HG03097 (cell line): ENCODE results near the gene SERPINB11.
"Not testable (repeated sequence)": the region's sequence is repeated elsewhere in the genome, so short reads cannot be mapped to it uniquely, and the experiment has no call there.

Source experiments
- ATAC-seq: cut with Tn5 transposase; IDR thresholded peaks from one replicate; pipeline ENCODE4 v1.9.1; 2021; ENCODE audit not compliant: unreplicated experiment, low FRiP score

SERPINB11 gene

GRCh38 chr18:63702660-63703059, at the start of gene SERPINB11:
Gene SERPINB11, plus strand, starts transcription at chr18:63702960. Its CDS starts 7,234 bp downstream, at chr18:63710194.
- no peak for ATAC-seq

DNA sequence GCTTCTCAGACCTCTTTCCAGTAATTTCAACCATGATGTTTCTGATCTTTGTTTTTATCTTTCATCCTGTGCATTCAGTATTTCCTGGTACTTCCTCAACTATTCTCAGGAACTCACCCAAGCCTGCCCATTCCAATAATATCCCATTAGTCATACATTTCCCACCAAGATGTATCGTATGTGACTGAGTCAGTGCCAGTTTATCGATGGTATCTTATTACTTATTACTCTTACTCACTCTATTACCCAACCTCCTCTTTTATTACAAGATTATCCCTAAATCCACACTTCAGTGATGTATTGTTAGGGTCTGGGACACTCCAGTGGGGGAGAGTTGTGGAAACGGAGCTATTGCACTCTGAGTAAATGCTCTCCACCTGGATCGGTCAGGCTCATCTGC, 43.8 kb upstream of the SERPINB11 start:
- not testable (repeated sequence) for ATAC-seq

GRCh38 chr18:63661750-63662149, 41.0 kb upstream of the SERPINB11 start, which contains the start of gene SERPINB3:
Gene SERPINB3, minus strand, starts transcription at chr18:63661893. Its CDS starts 677 bp downstream, at chr18:63661216.
- ATAC-seq, result not testable (repeated sequence)

GRCh38 chr18:63664571-63664970, 38.2 kb upstream of the SERPINB11 start:
- no peak for ATAC-seq

GRCh38 chr18:63676526-63677323, 26.0 kb upstream of the SERPINB11 start:
- no peak for ATAC-seq

DNA sequence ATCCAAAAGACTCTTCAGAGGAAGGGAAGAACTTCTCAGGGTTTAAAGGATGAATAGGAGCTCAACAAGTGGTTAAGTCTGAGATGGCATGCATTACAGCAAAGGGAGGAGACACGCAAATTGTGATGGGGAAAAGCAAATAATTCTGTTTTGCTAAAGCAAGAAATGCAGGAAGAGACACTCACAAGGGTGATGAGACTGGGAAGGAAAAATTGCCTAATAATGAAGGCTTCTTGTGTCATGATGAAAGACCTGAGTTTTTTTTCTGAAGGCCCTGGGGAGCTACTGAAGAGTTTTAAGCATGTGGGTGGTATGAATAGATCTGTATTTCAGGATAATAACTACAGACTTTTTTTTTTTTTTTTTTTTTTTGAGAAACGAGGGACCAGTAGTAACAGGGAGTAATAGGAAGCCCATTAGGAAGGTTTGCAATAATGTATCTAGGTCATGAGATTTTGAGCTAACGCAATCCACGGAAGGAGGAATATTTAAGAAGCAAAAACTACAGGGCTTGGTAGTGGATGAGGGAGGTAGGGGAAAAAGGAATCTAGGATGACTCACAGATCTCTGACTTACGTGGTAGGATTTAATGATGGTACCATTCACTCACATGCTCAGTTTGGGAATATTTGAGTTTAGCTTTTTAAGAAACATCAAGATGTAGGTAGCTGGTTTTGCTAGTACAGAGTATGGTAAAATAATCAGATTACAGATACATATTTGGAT, 25.1 kb upstream of the SERPINB11 start:
- no peak for ATAC-seq

DNA sequence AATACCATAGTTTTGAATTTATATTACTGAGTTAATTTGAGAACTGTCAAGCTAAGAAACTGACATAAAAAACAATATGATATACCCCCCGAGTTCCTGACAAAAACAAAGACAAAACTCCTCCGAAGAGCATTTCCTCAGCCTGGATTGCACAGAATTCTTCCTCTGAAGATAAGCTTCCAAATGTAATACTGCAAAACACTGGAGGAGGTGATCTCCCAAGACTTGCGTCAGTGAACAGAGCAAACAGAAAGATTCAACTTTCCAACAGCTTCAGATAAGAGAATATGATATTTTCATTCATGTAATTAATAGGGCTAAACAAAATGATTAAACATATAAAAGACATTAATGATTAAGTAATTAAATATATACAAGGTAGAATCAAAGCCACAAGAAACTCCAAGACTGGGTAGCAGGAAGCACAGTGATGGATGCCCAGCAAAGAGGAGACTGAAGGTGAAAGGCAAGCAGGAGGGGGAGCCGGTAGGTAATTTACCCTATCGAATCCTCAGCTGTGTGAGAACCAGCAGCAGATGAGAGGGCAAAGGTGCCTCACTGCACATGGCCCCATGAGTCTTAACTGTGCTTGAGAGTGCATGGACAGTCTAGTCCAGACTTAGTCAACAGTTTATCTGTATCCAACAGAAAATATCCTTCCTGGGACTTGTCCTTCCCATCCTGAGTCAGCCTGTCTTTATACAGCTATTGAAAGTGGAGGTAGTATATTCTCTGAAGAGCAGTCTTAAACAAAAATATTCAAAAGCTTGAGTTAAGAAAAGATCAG, 22.7 kb upstream of the SERPINB11 start:
- ATAC-seq, result no peak

DNA sequence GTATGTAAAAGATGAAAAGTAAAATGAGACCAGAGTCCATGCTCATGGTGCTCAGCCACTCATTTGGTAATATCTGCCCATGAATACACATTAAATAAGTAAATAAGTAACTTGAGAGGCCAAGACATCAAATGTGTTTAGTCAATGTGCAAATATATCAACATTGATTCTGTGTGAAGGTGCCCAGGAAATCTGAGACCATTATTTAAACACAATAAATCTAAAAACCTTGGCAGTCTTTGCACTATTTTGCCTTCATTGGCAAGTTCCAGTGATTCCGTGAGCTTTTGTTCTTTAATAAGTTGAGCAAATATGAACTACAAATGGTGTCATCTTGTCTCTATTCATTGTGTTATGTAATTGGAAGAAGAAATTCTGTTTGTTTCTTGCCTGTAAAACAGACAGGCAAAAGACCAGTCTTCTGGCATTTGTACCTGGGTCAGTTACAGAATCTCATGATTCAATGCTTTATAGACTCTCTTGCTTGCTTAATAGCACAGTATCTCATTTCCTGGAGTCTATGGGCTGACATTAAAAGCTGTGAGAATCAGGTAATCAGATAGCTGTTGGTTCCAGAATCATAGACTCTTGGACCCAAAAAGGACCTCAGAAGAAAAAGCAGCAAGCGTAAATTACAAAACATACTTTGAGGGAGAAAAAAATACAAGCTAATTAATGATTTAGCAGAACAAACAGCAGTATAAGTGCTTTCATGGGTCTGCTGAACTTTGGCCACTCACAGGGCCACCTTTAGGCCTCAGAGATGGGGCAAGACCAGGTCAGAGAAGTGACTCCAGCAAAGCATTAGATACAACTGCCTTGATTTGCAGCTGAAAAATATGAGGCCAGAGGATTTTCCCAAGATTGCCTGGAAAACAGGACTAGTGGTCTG, 21.1 kb upstream of the SERPINB11 start:
- no peak for ATAC-seq

GRCh38 chr18:63683152-63683551, 19.6 kb upstream of the SERPINB11 start:
- no peak for ATAC-seq

- no peak for ATAC-seq
These were observed 18.9 kb upstream of the SERPINB11 start for GRCh38 chr18:63683890-63684289.

GRCh38 chr18:63684718-63685117, 18.0 kb upstream of the SERPINB11 start:
- no peak for ATAC-seq

DNA sequence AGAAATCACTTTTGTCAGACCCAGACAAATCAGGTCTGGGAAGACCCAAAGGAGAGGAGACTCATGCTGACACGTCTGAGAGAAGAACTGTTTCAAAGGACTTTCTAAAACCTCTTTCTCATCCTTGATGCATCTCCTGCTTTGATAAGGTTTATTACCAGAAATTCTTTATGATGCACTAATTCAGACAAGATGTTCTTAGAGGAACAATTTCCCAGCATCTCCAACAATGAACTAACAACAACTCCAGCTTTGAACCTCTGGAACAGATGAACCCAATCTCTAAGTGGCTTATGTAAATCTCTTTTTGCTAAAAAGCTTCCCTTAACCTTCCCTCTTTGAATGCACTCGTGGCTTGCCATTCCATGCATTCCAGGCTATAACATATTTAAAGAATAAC, 15.9 kb upstream of the SERPINB11 start:
- no peak for ATAC-seq

DNA sequence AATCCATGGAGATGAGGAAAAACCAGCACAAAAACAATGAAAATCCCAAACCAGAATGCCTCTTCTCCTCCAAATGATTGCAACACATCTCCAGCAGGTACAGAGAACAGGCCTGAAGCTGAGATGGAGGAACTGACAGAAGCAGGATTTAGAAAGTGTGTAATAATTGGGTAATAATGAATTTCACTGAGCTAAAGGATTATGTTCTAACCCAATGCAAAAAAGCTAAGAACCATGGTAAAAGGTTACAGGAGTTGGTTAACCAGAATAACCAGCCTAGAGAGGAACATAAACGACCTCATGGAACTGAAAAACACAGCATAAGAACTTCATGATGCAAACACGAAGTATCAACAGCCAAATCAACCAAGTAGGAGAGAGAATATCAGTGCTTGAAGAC, 13.7 kb upstream of the SERPINB11 start:
- no peak for ATAC-seq

DNA sequence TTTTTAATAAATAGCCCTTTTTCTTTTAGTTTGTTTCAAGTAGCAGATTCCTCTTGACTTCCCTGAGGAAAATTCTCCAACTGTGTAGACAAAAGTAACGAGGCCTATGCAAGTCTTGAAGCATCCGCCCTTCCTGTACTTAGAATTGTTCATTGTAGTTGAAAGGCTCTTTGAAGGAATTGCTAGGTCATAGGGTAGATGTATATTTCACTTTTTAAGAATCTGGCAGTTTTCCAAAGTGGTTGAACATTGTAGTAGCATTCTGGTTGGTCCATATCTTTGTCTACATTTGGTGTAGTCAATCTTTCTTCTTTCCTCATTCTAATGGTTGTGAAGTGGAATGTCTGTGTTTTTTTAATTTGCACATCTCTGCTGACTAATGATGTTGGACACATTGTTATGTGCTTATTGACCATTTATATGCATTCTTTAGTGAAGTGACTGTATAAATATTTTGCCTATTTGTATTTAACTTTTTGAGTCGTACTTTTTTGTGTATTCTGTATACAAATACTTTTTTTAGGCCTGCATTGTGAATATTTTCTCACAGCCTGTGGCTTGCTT, 5.6 kb upstream of the SERPINB11 start:
- ATAC-seq, result no peak

DNA sequence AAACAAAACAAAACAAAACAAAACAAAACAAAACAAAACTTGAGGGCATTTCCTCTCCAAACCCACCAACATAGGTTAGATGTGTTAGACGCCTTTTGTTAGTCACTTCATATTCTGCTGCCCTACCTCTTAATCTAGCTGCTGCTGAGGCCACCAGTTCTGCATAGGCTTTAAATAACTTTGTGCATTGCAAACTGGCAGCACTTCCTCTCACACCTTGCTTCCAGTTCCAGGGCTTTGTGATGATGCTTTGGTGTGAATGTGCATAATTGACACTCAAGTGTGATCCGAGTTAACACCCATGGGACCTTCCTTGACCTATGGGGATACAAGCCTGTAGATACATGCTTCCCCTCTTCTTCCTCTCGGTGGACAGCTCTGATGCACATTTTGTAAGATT, 2.3 kb upstream of the SERPINB11 start:
- ATAC-seq, result no peak

DNA sequence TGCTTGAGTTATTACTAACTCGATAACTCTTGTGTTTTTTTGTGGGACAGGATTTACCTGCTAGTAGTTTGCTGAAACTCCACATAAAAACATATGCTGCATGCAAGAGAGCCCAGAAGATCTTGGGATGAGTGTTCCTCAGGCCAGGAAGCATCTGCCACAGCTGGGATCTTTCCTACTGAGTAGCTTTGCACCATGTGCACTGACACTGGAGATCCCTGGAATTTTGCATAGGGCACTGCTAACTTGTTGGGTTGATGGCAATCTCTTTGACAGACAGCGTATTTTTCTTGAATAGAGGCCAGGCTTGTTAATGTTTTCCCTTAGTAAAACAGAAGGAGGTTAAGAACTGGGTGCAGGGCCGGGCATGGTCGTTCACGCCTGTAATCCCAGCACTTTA, 808 bp upstream of the SERPINB11 start:
- ATAC-seq, result no peak

GRCh38 chr18:63705401-63705800, 2.6 kb downstream of the SERPINB11 start:
- no peak for ATAC-seq

- ATAC-seq, result no peak
These were observed 5.1 kb downstream of the SERPINB11 start for GRCh38 chr18:63707816-63708215.

DNA sequence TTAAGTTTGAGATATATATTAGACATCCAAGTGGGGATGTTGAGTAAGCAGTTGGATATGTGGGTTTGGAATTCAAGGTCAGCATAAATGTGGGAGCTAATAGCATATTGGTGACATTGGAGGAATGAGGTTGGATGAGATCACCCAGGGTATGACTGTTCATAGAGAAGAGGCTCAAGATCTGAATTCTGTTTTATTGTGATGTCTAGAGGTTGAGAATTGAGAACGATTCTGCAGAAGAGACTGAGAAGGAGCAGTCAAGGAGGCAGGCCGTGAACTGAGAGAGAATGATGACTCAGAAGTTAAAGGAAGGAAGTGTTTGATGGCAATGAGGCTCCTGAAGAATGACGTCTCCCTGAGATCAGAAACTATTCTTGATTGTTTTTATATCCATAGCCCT, 5.9 kb downstream of the SERPINB11 start:
- ATAC-seq, result no peak
